CD4-positive, alpha-beta T cell (primary cell): ENCODE measurements around the gene SPCS1. TPM values are rescaled to one million over a fixed set of nuclear protein-coding genes. Genes with fewer than 3 reads are reported as not detected.

ENCODE experiments used
- ATAC-seq: fragments of 200-7000 bp; cut with Tn5 transposase; one replicate; pipeline ENCODE4 v1.10.0; 2022; ENCODE audit warnings: mild to moderate bottlenecking; ENCODE audit not compliant: poor library complexity
- CTCF ChIA-PET: fragments of 350-600 bp; sonication (Branson Sonifier 250); formaldehyde crosslinking; loops from one replicate; lab custom pipeline; 2021; ENCODE audit warnings: antibody characterized with exemption, inconsistent platforms; lab: Charles Lee
- POLR2A ChIA-PET: fragments of 350-600 bp; sonication (Branson Sonifier 250); formaldehyde crosslinking; loops from one replicate; lab custom pipeline; 2021; ENCODE audit warnings: antibody characterized with exemption, inconsistent platforms; lab: Charles Lee
- DNase-seq, 14 experiments: peaks; one replicate each; pipeline ENCODE4 v3.0.0-alpha.2; 2013 to 2020; ENCODE audit warnings: mixed read lengths in 2 of 14
- H3K27ac ChIP-seq, 2 donors: one replicate each; pipeline versions ENCODE4 v1.5.1 to v1.7.0; 2013; ENCODE audit warnings: low read length in 2 of 2, low read depth in 1 of 2, mild to moderate bottlenecking in 1 of 2
- H3K27me3 ChIP-seq, 2 experiments: 1 replicate in 1 of 2; 2 replicates in 1 of 2; pipeline versions ENCODE4 v1.6.1 to v1.7.0; 2013; ENCODE audit warnings: low read length in 2 of 2, control low read depth in 1 of 2, mild to moderate bottlenecking in 1 of 2, moderate library complexity in 1 of 2; ENCODE audit not compliant: insufficient read depth in 2 of 2, control insufficient read depth in 1 of 2
- H3K36me3 ChIP-seq: one replicate; pipeline ENCODE4 v1.6.1; 2013; ENCODE audit warnings: low read length, control low read depth; ENCODE audit not compliant: insufficient read depth
- H3K4me1 ChIP-seq: one replicate; pipeline ENCODE4 v1.6.1; 2013; ENCODE audit warnings: low read length, control low read depth; ENCODE audit not compliant: insufficient read depth
- H3K4me3 ChIP-seq: one replicate; pipeline ENCODE4 v1.5.1; 2013; ENCODE audit warnings: mild to moderate bottlenecking, low read length, moderate library complexity
- H3K9me3 ChIP-seq, 2 experiments: 1 replicate in 1 of 2; 2 replicates in 1 of 2; pipeline versions ENCODE4 v1.6.1 to v1.7.0; 2013; ENCODE audit warnings: low read length in 2 of 2, mild to moderate bottlenecking in 2 of 2, control low read depth in 1 of 2, moderate library complexity in 1 of 2; ENCODE audit not compliant: control insufficient read depth in 1 of 2, insufficient read depth in 1 of 2
- H3K27ac Mint-ChIP-seq: one replicate; pipeline ENCODE4 v1.8.0; 2020; ENCODE audit warnings: mixed read lengths
- H3K27me3 Mint-ChIP-seq: one replicate; pipeline ENCODE4 v1.8.0; 2021; ENCODE audit warnings: mixed read lengths
- H3K36me3 Mint-ChIP-seq: one replicate; pipeline ENCODE4 v1.8.0; 2021; ENCODE audit warnings: low read depth, mixed read lengths
- H3K4me1 Mint-ChIP-seq: one replicate; pipeline ENCODE4 v1.8.0; 2021; ENCODE audit warnings: low read depth, mixed read lengths
- H3K4me3 Mint-ChIP-seq: one replicate; pipeline ENCODE4 v1.8.0; 2020; ENCODE audit warnings: mild to moderate bottlenecking, mixed read lengths
- H3K9me3 Mint-ChIP-seq: one replicate; pipeline ENCODE4 v1.8.0; 2020; ENCODE audit warnings: mixed read lengths
- intact Hi-C, 2 experiments: fragments of 100-400 bp; cut with DNase I in 1 of 2; cut with micrococcal nuclease in 1 of 2; formaldehyde crosslinking; loops; one replicate each; pipeline versions ENCODE4 v1.15.1 to v1.9.0; 2023 to 2025; cut with DNase I, micrococcal nuclease
- total RNA-seq, 174 experiments: library from RNA in 2 of 174; stranded (reverse) in 2 of 174; gene quantifications; one replicate each; pipeline ENCODE4 v1.2.3 and lab custom pipeline; 2021 to 2026
- TF ChIP-seq, protein P1 (sequence below): fragments of 200-600 bp; IDR thresholded peaks from one replicate; pipeline ENCODE4 v1.8.0; 2022; ENCODE audit warnings: antibody characterized with exemption, mild to moderate bottlenecking

Gene SPCS1
- total RNA-seq, 2 experiments from 2014 or later, result 60.0 to 64.5 TPM

- Histone ChIP-seq H3K4me1 (no peaks in the 10 kb centered on the region), H3K36me3 (peaks cover 36% of the 10 kb centered on the region), H3K9me3 (peaks cover 0 to 19% of the 10 kb centered on the region in 2 experiments), H3K27ac (no peak overlapping the region), H3K27me3 (no peaks in the 10 kb centered on the region), H3K4me3 (no peak overlapping the region)
- no peaks in the 10 kb centered on the region for H3K27me3 Mint-ChIP-seq
- ATAC-seq, result no peak
- TF ChIP-seq, protein P1, sequence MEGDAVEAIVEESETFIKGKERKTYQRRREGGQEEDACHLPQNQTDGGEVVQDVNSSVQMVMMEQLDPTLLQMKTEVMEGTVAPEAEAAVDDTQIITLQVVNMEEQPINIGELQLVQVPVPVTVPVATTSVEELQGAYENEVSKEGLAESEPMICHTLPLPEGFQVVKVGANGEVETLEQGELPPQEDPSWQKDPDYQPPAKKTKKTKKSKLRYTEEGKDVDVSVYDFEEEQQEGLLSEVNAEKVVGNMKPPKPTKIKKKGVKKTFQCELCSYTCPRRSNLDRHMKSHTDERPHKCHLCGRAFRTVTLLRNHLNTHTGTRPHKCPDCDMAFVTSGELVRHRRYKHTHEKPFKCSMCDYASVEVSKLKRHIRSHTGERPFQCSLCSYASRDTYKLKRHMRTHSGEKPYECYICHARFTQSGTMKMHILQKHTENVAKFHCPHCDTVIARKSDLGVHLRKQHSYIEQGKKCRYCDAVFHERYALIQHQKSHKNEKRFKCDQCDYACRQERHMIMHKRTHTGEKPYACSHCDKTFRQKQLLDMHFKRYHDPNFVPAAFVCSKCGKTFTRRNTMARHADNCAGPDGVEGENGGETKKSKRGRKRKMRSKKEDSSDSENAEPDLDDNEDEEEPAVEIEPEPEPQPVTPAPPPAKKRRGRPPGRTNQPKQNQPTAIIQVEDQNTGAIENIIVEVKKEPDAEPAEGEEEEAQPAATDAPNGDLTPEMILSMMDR, result no peak
- ChIA-PET POLR2A (interaction anchor here (0.8 kb wide), 1 partner anchor 11 kb away, joined by 3 read pairs; no protein-coding TSS in a partner anchor), CTCF (no interaction called here)
- no peak overlapping the region for H3K27ac Mint-ChIP-seq
- peaks cover 3% of the 10 kb centered on the region for H3K9me3 Mint-ChIP-seq
- no peaks in the 10 kb centered on the region for H3K4me1 Mint-ChIP-seq
- intact Hi-C loops, result no loop called here
- DNase-seq, result no peak
- H3K4me3 Mint-ChIP-seq, result no peak overlapping the region
- peaks cover 81% of the 10 kb centered on the region for H3K36me3 Mint-ChIP-seq
Observed at GRCh38 chr3:52731590-52731989, 25.7 kb downstream of the SPCS1 start.

DNA sequence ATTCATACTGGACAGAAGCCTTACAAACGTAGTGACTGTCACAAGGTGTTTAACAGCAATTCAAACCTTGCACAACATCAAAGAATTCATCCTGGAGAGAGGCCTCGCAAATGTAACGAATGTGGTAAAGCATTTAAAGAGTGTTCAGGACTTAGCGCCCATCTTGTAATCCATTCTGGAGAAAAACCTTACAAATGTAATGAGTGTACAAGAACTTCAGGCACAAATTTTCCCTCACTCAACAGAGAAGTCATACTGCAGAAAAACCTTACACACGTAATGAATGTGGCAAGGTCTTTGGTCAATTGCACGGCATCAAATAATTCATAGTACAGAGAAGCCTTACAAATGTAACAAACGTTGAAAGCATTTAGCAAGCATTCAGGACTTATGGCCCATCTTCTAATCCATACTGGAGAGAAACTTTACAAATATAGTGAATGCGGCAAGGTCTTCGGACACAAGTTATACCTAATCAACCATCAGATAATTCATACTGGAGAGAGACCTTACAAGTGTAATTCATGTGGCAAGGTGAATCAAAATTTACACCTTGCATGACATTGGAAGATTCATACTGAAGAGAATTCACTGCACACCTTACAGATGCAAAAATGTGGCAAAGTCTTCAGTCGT, 27.5 kb downstream of the SPCS1 start:
- H3K9me3 Mint-ChIP-seq, result peaks cover 3% of the 10 kb centered on the region
- no peaks in the 10 kb centered on the region for H3K27me3 Mint-ChIP-seq
- peaks cover 87% of the 10 kb centered on the region for H3K36me3 Mint-ChIP-seq
- ChIA-PET CTCF (no interaction called here), POLR2A (no interaction called here)
- H3K4me1 Mint-ChIP-seq, result no peaks in the 10 kb centered on the region
- TF ChIP-seq, protein P1, result no peak
- ATAC-seq (no peak), DNase-seq (no peak)
- no peaks in the 10 kb centered on the region for H3K4me1 ChIP-seq
- no peaks in the 10 kb centered on the region for H3K27me3 ChIP-seq
- H3K27ac ChIP-seq, result no peak overlapping the region
- no peak overlapping the region for H3K4me3 ChIP-seq
- H3K4me3 Mint-ChIP-seq, result no peak overlapping the region
- no peak overlapping the region for H3K27ac Mint-ChIP-seq
- intact Hi-C loops, result no loop called here
- H3K9me3 ChIP-seq, result peaks cover 0 to 19% of the 10 kb centered on the region in 2 experiments
- peaks cover 41% of the 10 kb centered on the region for H3K36me3 ChIP-seq

DNA sequence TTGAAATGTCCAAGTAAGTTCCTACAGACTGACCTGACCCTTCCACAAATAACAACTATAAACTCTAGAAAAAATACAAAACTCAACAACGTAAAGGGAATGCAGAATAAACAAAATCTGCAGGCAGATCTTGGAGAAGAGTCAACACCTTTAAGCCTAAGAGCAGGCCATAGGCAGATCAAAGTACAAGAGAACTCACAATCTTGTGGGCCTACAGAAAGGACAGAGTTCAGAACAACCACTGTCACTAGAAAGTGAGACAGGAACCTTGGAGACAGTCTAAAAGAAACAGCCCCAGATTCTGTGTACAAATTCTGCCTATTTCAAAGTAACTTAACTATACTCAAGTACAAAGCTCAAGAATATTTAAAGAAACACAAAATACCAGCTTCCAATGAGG, 33.8 kb downstream of the SPCS1 start:
- peaks cover 57% of the 10 kb centered on the region for H3K36me3 ChIP-seq
- DNase-seq (no peak), ATAC-seq (no peak)
- TF ChIP-seq, protein P1, result no peak
- no peak overlapping the region for H3K4me3 Mint-ChIP-seq
- no peaks in the 10 kb centered on the region for H3K9me3 ChIP-seq
- no peaks in the 10 kb centered on the region for H3K27me3 Mint-ChIP-seq
- H3K27me3 ChIP-seq, result no peaks in the 10 kb centered on the region
- ChIA-PET CTCF (no interaction called here), POLR2A (no interaction called here)
- H3K4me1 ChIP-seq, result no peaks in the 10 kb centered on the region
- H3K4me3 ChIP-seq, result no peak overlapping the region
- no peaks in the 10 kb centered on the region for H3K4me1 Mint-ChIP-seq
- H3K27ac Mint-ChIP-seq, result no peak overlapping the region
- H3K9me3 Mint-ChIP-seq, result no peaks in the 10 kb centered on the region
- H3K36me3 Mint-ChIP-seq, result peaks cover 79% of the 10 kb centered on the region
- intact Hi-C loops, result loop anchor here (5.0 kb wide), 2 partner anchors 248 to 458 kb away; no protein-coding TSS in a partner anchor
- H3K27ac ChIP-seq, result no peak overlapping the region
